GM04503 (cell line): Measurements from ENCODE around the gene WFDC1.
"Not testable (repeated sequence)": the region's sequence is repeated elsewhere in the genome, so short reads cannot be mapped to it uniquely, and the experiment has no call there.

Source experiments
- DNase-seq: peaks from one replicate; pipeline ENCODE4 v3.0.0-alpha.2; 2012; ENCODE audit warnings: low read depth

Gene WFDC1

DNA sequence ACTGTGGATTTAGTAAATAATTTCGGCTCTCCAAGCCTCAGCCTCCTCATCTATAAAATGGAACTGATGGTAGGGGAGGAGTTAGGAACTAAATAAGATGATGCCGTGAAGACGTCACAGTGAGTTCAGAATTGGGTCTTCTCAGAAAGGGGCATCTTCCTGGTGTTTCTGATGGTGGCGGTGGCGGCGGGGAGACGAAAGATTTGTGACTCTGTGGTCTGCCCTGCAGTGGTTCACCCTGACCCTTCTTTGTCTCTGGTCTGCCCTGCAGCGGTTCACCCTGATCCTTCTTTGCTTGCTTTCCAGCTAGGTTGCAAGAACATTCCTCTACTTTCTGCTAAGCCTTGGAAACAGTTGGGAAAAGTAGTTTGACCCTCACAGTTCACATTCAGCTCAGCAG is 34.3 kb downstream of the WFDC1 start:
- no peak for DNase-seq

DNA sequence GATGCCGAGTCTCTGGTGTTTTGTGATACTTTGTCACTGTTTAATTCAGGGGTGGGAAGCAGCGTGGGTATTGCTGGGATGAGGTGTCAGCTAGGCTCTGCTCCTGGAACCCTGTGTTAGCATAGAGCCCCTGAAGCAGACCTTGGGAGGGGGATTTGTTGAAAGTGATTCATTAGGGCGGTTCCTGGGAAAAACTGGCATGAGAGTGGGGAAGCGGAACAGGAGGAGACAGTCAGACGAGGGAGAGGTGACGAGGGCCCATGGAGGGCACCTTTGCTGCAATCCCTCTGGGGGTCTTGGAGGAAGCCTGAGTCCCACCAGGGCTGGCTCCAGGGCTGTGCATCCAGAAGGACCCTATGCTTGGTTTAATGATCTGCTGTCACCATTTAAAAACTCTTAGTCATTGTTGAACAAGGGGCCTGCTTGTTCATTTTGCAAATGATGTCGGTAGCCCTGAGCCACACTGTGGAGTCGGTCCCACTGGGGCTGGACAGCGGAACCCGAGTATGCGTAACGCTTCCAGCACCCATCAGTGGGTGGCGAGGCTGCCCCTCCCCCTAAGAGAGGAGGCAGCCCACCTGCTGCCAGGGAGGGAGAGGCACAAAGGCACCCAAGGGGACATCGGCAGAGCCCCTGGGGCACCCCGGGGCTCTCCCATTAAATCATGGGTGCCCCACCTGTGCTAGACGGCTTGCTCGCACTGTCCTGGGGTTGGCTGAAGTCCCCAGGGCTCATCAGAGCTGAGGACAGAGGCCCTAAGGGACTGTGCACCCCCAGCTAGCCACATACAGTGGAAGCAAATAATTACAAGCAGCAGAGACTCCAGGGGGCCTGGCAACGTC is 35.4 kb downstream of the WFDC1 start:
- DNase-seq = no peak

DNA sequence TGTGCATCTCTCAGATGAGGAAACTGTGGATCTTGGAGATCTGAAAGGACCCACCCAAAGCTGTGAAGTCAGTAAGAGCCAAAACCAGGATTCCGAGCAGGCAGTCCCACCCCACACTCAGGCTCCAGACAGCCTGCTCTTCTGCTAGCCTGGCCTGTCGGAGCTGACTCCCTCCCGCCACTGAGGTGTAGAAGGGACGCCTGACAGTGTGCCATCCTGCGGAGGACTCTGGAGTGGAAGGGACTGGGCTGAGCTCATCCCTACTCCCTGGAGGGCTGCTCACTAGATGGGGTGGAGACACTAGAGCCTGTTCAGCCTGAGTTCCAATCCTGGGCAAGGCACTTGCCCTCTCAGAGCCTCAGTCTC is 36.0 kb downstream of the WFDC1 start:
- DNase-seq = no peak

DNA sequence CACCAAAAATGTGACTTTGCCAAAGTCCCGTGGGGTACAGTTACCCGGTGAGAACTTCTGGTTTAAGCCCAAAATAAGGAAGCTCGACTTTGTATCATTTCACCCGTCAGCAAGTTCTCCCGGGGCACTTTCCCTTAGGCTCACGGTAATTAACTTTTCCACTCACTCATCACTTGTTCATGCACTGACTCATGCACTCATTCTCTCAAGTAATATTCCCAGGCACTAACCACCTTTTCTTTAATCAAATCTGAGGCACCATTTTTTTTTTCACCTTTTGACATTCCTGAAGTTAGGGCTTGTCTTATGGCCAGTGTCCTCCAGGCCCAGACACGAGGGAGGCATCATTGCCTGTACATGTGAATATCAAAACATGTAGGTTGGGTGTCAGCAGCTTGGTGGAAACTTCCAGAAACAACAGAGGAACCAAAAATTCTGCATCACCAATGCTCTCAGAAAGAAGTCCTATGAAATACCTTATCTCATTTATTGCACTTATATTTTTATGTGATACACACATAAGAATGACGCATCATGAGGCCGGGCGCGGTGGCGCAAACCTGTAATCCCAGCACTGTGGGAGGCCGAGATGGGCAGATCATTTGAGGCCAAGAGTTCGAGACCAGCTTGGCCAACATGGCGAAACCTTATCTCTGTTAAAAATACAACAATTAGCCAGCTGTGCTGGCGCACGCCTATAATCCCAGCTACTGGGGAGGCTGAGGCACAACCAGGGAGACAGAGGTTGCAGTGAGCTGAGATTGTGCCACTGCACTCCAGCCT is 37.5 kb downstream of the WFDC1 start:
- no peak for DNase-seq

DNA sequence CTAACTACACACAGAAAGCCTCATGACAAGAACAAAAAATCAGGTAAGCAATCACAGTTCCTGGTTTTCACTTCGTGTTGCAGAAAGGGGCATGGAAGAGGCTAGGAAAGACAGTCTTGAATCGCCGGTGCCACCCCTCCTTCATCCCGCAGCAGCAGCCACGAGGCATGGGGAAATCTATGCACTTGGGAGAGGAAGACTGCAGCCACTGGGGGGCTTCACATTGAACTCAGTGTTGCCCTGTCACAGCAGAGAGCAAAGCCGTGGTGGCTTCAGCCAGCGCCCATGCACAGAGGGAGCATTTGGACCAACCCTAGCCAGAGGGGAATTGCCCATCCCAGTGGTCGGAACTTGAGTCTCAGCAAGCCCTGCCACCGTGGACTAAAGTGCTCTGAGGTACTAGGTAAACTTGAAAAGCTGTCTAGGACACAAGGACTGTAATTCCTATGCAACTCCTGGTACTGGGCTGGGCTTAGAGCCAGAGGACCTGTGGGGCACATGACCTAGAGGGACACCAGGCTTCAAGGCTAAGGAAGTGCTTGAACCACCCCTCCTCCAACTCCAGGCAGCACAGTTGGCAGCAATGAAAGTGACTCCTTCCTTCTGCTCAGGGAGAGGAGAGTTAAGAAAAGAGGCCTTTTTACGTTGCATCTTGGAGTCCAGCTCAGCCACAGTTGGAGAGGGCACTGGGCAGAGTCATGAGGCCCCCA is 38.5 kb downstream of the WFDC1 start:
- DNase-seq = no peak

DNA sequence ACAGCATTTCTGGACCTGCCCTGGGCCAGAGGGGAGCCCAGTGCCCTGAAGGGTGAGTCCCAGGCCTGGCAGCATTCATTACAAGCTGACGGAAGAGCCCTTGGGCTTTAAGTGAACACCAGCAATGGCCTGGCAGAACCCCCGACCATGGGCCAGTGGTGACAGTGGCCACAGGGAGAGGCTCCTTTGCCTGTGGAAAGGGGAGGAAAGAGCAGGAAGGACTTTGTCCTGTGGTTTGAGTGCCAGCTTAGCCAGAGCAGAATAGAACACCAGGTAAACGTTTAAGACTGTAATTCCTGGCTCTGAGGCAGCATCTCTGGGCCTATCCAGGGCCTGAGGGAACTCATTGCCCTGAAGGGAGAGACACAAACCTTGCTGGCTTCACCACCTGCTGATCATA is 39.4 kb downstream of the WFDC1 start:
- DNase-seq = no peak

DNA sequence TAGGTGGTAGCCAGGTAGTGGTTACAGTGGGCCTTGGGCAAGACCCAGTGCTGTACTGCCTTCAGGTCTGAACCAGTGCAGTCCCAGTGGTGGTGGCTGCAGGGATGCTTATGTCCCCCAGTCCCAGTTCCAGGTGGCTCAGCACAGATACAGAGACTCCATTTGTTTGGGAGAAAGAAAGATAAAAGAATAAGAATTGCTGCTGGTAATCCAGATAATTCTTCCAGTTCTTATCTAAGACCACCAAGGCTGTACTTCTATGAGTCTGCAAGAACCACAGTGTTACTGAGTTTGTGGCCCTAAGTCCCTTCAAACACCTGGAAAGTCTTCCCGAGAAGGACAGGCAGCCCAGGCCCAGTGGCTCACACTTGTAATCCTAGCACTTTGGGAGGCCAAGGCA is 39.8 kb downstream of the WFDC1 start:
- no peak for DNase-seq

DNA sequence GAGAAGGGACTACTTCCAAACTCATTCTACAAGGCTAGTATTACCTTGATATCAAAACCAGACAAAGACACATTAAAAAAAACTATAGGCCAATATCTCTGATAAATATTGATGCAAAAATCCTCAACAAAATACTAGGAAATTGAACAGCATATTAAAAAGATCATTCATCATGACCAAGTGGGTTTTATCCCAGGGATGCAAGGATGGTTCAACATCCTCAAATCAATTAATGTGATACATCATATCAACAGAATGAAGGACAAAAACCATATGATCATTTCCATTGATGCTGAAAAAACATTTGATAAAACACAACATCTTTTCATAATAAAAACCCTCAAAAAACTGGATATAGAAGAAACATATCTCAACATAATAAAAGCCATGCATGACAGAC is 42.6 kb downstream of the WFDC1 start:
- not testable (repeated sequence) for DNase-seq

DNA sequence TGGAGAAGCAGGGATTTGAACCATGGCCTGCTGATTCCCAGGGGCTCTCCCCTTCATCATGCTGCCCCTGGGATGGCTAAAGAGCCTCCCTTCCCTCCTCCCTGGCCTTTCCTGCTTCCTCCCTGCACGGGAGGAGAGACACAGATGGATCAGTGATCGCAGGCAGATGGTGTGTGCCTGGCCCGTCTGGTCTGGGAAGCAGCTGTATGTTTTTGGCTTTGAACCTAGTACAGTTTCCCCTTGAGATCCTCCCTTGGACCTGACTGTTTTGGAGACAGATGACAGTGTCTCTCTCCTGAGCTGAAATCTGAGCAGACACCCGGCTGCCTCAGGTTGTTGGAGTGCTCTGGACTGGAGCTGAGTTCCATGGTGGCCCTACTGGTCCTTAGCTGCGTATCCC is 44.6 kb downstream of the WFDC1 start:
- no peak for DNase-seq

DNA sequence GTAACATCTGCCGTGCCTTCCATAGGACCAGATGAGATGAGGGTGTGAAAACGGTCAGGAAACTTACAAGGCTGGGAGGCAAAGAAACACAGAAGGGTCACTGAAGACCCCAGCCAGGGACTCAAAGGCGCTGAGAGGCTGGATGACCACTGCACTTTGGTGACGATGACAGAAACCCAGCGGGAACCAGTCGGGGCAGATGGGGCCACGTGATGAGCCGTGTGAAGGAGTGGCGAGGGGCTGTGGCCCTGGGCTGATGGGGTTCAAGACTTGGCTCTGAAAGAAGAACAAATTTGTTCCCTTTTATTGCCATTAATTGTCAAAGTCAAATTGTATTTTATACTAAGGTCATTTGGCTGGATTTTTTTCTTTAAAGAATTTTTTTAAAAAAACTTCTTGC is 45.1 kb downstream of the WFDC1 start:
- no peak for DNase-seq

DNA sequence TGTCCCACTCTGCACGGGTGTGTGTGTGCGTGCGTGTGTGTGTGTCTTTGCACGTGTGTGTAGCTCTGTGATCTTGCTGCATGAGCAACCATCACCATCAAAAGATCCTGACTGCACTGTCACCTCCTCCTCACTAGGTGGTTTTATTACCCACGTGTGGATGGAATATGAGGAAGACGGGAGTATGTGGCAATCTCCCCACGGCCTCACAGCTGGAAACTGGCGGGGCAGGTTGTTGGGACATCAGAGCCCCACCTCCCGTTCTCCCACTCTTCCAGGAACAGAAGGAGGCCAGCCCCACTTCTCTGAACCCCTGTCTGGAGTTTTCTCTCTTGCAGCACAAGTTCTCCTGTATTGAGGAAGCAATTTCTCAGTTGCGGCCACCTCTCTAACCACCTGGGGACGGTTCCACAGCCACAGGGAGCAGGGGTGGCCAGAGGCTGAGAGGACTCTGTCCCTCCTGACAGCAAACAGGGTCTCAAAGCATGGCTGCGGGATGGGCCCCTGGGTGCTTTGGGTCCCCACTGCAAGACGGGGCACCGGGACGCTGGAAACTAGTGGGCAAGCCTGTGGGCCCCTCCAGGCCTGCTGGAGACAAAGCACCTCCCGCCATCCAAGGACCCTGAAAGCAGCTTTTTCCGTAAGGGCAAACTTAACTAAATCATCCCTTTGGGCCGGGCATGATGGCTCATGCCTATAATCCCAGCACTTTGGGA is 45.8 kb downstream of the WFDC1 start:
- no peak for DNase-seq

DNA sequence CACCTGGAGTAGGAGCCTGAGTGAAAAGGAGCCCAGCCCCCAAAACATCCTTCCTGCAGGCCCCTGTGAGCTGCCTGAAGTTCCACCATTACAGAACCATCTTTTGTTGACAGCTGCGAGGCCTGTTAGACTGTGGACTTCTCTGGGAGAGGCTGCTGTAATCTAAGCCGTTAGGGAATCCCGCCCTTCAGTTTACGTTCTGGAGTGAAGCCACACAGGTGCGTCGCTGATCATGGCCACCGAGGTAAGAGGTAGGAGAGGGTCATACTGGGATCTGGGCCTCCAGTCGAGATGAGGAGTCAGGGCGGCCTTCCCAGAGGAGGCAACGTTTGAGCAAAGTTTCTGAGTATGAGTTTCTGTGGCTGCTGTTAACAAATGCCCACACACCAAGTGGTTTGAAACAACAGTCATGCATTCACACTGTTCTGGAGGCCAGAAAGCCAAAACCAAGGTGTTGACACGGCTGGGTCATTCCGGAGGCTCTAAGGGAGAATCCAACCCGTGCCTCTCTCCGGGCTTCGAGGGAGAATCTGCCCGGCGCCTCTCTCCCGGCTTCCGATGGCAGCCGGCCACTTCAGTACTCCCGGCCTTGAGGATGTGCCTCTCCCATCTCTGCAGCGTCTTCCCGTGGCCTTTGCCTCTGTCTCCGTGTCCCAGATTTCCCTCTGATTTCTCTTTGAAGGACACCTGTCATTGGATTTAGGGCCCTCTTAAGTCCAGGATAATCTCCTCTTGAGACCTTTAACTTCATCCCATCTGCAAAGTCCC is 47.0 kb downstream of the WFDC1 start:
- no peak for DNase-seq

DNA sequence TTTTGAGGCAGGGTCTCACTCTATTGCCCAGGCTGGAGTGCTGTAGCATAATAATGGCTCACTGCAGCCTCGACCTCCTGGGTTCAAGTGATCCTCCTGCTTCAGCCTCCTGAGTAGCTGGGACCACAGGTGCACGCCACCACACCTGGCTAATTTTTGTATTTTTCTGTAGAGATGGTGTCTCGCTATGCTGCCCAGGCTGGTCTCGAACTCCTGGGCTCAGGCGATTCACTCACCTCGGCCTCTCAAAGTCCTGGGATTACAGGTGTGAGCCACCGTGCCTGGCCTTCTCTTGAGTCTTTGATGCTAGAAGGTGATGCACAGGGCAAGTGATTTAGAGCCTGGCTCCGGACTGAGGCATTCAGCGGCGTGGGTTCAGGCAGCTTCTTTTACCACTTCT is 49.1 kb downstream of the WFDC1 start:
- DNase-seq = not testable (repeated sequence)

DNA sequence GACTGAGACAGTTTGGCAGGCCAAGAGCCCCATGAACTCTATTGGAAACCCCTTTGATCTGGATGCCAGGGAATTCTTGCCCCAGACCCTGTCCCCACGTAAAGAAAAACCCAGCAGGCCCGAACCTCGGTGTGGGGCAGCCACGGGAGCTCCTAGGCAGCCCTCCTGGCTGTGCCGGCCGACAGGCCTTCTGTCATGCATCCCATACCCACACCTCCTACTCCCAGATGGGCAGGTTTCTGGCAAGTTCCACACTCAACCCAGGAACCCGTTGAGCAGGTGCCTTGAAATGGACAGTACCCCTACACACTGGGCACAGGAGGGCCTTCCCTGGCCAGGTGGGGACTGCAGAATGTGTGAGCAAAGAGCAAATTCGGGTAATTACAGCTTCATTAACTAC is 50.1 kb downstream of the WFDC1 start:
- no peak for DNase-seq

DNA sequence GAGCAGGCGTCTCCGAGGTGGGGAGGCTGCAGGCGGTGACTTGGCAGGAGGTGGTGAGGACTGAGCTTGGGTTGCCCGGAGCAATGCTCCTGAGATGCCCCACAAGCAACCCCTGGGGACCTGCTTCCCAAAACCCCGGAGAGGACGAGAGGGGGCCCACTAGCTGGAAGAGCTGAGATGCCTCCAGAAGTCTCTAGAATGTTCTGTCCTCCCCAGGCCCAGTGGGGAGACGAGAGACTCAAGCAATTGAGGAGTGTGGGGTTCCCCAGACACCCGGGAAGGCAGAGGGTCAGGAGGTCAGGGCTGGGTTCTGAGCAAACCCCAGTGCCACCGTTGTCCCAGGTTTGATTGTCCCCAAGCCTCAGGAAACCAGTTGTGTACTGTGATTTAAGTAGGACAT is 52.5 kb downstream of the WFDC1 start:
- DNase-seq = no peak

DNA sequence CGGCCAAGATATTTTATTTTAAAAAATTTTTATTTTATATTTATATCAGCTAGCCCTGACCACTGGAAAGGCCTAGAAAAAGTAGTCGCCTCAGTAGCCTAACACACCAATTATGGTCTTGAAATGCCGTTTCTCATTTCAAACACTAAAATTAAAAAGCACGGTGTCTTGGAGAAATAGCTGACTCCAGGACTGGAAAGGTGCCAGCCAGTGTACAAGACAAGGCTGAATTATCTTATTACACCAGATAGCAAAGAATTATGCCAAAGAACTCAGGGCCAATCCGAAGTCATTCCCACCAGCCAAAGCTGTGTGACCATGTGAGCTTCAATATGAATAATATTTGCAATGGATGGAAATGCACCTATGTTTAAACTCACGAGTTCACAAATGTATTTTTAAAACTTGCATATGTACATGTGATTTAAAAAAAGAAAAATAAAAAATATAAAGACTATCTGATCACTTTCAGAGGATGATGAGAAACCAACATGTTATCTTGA is 53.8 kb downstream of the WFDC1 start:
- no peak for DNase-seq

DNA sequence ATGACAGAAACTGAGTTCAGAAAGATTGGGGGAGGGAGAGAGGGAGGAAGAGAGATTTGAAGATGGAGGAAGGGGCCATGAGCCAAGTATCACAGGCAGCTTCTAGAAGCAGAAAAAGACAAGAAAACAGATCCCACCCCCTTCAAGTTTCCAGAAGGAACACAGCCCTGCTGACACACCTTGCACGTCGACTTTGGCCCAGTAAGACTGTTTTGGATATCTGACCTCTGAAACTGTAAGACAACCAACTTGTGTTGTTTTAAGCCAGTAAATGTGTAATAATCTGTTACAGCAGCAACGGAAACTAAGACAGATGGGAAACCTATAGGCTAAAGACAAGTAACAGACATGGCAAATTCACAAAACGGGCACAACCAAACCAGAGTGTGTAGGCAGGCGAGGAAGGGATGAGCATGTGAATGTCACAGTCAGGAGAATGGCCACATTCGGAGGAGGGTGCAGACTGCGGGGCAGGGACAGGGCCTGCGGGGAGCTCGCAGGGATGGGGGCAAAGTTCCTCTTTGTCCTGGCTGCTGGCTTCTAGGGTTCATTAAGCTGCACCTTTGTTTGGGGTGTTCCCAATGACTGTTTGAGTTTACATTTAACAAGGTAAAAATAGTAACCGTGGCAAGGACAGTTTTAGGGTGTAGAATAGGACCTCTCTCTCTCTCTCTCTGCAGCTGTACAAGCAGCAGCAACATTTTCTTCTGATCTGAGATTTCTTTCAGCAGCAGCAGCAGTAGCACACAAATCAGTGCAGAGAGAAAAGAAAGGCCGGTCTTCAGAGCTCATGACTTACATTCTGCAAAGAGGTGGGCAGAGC is 55.4 kb downstream of the WFDC1 start:
- DNase-seq = no peak

DNA sequence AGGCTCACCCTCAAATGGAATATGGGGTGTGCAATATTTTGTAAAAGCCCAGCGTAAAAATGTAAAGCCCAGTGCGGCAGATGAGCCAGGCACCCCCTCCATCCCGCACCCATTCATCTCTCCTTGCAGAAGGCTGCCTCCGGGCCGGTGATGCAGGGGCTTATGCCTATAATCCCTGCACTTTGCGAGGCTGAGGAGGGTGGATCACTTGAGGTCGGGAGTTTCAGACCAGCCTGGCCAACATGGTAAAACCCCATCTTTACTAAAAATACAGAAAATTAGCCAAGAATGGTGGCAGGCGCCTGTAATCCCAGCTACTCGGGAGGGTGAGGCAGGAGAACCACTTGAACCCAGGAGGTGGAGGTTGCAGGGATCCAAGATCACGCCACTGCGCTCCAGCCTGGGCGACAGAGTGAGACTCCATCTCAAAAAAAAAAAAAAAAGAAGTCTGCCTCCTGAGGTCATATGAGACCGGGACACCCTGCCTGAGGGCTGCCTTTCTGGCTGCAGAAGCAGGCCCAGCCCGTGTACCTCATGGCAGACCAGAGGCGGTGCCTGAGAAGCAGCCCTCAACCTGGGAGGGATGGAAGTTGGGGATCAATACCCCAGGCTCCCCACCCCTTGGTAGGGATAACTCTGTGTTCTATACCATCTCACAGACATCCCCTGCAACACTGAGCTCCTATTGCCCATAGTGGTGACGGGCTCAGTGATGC is 56.2 kb downstream of the WFDC1 start:
- DNase-seq = no peak

DNA sequence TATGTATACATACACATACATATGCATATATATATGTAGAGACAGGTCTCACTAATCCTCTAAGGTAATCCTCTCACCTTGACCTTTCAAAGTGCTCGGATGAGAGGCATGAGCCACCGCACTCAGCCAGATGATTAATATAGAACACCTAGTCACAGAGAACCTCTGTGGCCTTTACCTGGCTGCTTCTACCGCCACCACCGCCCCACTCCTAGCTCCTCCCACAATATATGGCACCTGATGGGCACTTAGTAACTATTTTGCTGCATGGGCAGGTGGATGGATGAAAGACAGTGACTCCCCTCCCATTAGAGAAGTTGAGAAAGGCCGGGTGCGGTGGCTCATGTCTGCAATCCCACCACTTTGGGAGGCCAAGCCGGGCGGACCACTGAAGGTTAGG is 57.0 kb downstream of the WFDC1 start:
- no peak for DNase-seq

DNA sequence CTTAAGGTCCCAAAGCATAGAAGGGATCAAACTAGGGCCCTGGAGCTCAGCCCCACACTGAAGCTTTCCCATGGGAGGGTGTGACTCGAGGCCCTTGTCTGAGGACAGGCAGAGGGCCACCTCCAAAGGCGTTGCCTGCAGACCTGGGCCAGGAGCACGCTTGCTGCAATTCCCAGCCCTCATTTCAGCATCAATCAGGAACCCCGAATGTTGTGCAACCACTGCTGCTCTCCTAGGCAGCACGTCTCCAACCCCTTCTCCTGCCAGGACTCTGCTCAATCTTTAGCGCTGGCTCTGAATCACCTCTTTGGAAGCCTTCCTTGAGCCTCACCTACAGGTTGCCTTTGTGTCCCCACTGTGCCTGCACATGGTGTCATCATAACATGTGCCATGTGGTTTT is 59.6 kb downstream of the WFDC1 start:
- no peak for DNase-seq
